GM19193 (cell line): Measurements from ENCODE around the gene PGPEP1.

Experiments used
- POLR2A ChIP-seq: IDR thresholded peaks from 4 replicates; pipeline ENCODE4 v1.6.1; 2011; ENCODE audit not compliant: insufficient read depth, insufficient read length; ENCODE audit errors: extremely low read depth

The PGPEP1 gene

DNA sequence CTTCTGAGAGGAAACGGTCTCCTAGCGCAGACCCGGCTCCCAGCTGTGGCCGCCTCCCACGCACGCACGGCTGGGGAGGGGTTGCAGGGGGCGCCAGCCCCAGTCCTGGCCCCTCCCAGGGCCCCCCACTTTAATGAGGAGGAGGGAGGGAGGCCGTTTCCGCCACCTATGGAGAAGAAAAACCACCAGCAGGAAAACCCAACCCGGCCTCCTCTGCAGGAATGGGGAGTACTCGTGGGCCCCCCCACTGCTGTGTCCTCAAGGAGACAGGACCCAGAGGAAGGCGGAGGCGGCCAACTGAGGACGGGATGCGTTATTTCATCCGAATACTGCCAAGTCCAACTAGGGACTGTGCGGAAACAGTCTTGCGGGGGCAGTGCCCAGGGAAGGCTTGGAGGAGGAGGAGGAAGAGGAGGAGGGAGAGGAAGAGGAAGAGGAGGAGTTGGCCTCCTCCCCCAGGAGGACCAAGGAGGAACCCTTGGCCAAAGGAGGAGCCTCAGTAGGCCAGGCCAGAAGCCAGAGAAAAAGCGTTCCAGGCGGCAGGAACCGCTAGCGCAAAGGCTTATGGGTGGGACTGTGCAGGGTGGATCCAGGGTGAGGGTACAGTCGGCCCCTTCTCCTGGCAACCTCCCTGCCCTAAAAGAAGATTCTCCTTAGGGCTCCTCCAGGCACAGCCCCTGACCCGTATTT lies 74.9 kb downstream of the PGPEP1 start:
- TF ChIP-seq POLR2A: no peak

DNA sequence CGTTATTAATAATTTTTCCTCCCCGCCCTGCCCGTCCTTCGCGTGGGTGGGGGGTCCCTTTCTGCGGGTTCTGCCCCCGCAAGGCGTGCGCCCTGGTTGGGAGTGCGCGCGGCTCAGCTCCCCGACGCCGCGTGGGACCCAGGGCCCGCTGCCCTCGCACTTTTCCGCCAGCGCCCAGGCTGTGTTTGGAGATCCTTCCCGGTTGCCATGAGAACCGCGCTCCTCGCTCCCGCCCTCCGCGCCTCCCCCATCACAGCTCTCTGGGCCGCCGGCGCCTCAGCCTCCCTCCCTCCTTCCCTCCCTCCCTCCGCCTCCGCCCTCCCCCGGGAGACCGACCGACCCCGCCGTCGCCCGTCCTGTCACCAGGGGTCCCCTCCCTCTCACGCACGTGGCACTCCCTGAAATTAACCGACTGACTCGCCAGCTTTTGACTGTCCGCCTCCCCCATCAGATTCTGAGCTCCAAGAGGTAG lies 76.4 kb downstream of the PGPEP1 start:
- TF ChIP-seq POLR2A: no peak

GRCh38 chr19:18417250-18418028 lies 77.0 kb downstream of the PGPEP1 start:
- no peak for TF ChIP-seq POLR2A

- no peak for TF ChIP-seq POLR2A
These were observed 77.7 kb downstream of the PGPEP1 start for GRCh38 chr19:18418029-18418482.

- TF ChIP-seq POLR2A: no peak
These were observed 78.2 kb downstream of the PGPEP1 start for GRCh38 chr19:18418483-18419194.

GRCh38 chr19:18419195-18419698 lies 78.8 kb downstream of the PGPEP1 start, which contains the start of gene SSBP4:
SSBP4 (plus strand) TSS chr19:18419398; CDS start chr19:18419649, 251 bp downstream.
- no peak for TF ChIP-seq POLR2A
